ENCODE data around the gene PLXDC2. TPM values are rescaled to one million over a fixed set of nuclear protein-coding genes. Genes with fewer than 3 reads are reported as not detected.

The PLXDC2 gene
- total RNA-seq, 1 experiment from 2014 or later, result 0.21 TPM

DNA sequence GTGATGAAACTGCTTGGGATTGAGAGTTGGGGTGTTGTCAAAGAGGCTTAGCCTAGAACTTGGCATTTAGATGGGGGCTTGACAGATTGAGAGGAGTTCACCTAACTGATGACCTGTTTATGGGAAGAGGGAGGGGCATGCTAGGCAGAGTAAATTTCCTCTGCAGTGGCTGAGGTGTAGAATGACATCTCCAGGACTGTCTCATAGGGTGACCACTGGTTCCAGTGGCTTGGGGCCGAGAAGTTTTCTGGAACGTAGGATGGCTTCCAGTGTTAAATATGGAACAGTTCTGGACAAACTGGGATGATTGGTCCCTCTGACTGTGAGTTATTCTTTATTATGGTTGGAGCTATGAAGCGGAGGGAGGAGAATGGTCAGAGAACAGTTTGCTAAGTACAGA lies 186.4 kb downstream of the PLXDC2 start:
- intact Hi-C loops (cut with micrococcal nuclease; ENCODE audit: unreplicated experiment), result no loop called here
- BruUV-seq (replicated peaks), result no TSS peak

GRCh38 chr10:20004087-20004523 lies 187.9 kb downstream of the PLXDC2 start:
- H3K4me1 ChIP-seq (ENCODE audit: control insufficient read depth, insufficient read depth, low read length), result no peaks in the 10 kb centered on the region
- TF ChIP-seq TCF7L2 (IDR thresholded peaks at IDR 0.05; ENCODE audit: low read depth, low read length) (no peak), REST (IDR thresholded peaks at IDR 0.05; ENCODE audit: insufficient read depth in 1 of 2, low read depth in 2 of 2, low read length in 1 of 2) (no peak)
- TF ChIP-seq, protein P1, sequence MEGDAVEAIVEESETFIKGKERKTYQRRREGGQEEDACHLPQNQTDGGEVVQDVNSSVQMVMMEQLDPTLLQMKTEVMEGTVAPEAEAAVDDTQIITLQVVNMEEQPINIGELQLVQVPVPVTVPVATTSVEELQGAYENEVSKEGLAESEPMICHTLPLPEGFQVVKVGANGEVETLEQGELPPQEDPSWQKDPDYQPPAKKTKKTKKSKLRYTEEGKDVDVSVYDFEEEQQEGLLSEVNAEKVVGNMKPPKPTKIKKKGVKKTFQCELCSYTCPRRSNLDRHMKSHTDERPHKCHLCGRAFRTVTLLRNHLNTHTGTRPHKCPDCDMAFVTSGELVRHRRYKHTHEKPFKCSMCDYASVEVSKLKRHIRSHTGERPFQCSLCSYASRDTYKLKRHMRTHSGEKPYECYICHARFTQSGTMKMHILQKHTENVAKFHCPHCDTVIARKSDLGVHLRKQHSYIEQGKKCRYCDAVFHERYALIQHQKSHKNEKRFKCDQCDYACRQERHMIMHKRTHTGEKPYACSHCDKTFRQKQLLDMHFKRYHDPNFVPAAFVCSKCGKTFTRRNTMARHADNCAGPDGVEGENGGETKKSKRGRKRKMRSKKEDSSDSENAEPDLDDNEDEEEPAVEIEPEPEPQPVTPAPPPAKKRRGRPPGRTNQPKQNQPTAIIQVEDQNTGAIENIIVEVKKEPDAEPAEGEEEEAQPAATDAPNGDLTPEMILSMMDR (IDR thresholded peaks at IDR 0.05), result no peak
- no peak overlapping the region for H3K4me3 ChIP-seq (ENCODE audit: low read depth in 2 of 2, low read length in 2 of 2)
- no TSS peak for BruUV-seq (replicated peaks)
- in situ Hi-C loops (cut with HindIII; ENCODE audit: low pct_unique_long_range_greater_than_20kb, low sequenced_read_pairs) (no loop called here), intact Hi-C loops (cut with micrococcal nuclease; ENCODE audit: unreplicated experiment) (no loop called here)
- H3K27me3 ChIP-seq (ENCODE audit: control insufficient read depth, insufficient read depth, low read length), result no peaks in the 10 kb centered on the region
- no peaks in the 10 kb centered on the region for H3K36me3 ChIP-seq (ENCODE audit: control insufficient read depth, insufficient read depth, low read length)
- no peak overlapping the region for H3K27ac ChIP-seq (ENCODE audit: low read length)
- DNase-seq (ENCODE audit: low read depth, low spot score) (no peak), ATAC-seq (no peak)
- H3K9me3 ChIP-seq (ENCODE audit: control insufficient read depth, insufficient read depth, low read depth, low read length), result no peaks in the 10 kb centered on the region
- ChIA-PET POLR2A (no interaction called here), CTCF (no interaction called here)

More for the DNA sequence above, 186.4 kb downstream of the PLXDC2 start:
- in situ Hi-C loops (cut with HindIII; ENCODE audit: low pct_unique_long_range_greater_than_20kb, low sequenced_read_pairs), result no loop called here
- DNase-seq (ENCODE audit: low read depth, low spot score) (no peak), ATAC-seq (no peak)
- TF ChIP-seq, protein P1 (IDR thresholded peaks at IDR 0.05), result no peak
- no peak for TF ChIP-seq POLR2AphosphoS5 (IDR thresholded peaks at IDR 0.05; ENCODE audit: low read depth, low read length)
- no peak for TF ChIP-seq TCF7L2 (IDR thresholded peaks at IDR 0.05; ENCODE audit: low read depth, low read length)
- TF ChIP-seq REST (IDR thresholded peaks at IDR 0.05; ENCODE audit: insufficient read depth in 1 of 2, low read depth in 2 of 2, low read length in 1 of 2), result no peak
- TF ChIP-seq SIN3A (IDR thresholded peaks at IDR 0.05; ENCODE audit: borderline replicate concordance, insufficient read depth, low read depth, low read length), result no peak
- CTCF ChIA-PET, result no interaction called here
- no peaks in the 10 kb centered on the region for H3K9me3 ChIP-seq (ENCODE audit: control insufficient read depth, insufficient read depth, low read depth, low read length)
- H3K27ac ChIP-seq (ENCODE audit: low read length), result no peak overlapping the region
- no peaks in the 10 kb centered on the region for H3K4me1 ChIP-seq (ENCODE audit: control insufficient read depth, insufficient read depth, low read length)
- H3K27me3 ChIP-seq (ENCODE audit: control insufficient read depth, insufficient read depth, low read length), result no peaks in the 10 kb centered on the region
- H3K36me3 ChIP-seq (ENCODE audit: control insufficient read depth, insufficient read depth, low read length), result no peaks in the 10 kb centered on the region
- POLR2A ChIA-PET, result no interaction called here
- H3K4me3 ChIP-seq (ENCODE audit: low read depth in 2 of 2, low read length in 2 of 2), result no peak overlapping the region

All from Panc1 (cell line).